ENCODE measurements around the gene ARMC5. TPM values are rescaled to one million over a fixed set of nuclear protein-coding genes. Genes with fewer than 3 reads are reported as not detected.

Gene ARMC5
- total RNA-seq, 1 experiment from 2014 or later = 18.6 TPM

DNA sequence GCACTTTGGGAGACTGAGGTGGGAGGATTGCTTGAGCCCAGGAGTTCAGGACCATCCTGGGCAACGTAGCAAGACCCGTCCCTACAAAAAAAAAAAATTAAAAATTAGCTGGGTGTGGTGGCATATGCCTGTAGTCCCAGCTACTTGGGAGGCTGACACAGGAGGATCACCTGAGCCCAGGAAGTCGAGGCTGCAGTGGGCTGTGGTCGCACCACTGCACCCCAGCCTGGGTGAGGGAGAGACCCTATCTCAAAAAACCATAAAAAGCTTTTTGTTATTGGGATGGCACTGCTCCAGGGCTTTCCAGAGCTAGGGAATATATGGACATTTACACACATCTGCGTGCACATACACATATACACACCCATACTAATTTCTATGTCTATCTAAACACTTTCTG lies 8.1 kb upstream of the ARMC5 start:
- Histone ChIP-seq H2AFZ (no peak overlapping the region), H3K4me2 (no peak overlapping the region), H3F3A (ENCODE audit: insufficient read depth, low read depth) (peaks cover 26% of the 10 kb centered on the region), H4K20me1 (ENCODE audit: insufficient read depth) (peaks cover 6% of the 10 kb centered on the region; the same call in 1 of the 2 replicates), H3K9me2 (ENCODE audit: insufficient read depth) (no peaks in the 10 kb centered on the region), H3K36me3 (ENCODE audit: low read depth) (no peaks in the 10 kb centered on the region), H3K4me1 (replicated peaks; ENCODE audit: insufficient read depth) (peaks cover 46% of the 10 kb centered on the region), H3K79me2 (ENCODE audit: low read depth) (peaks cover 14% of the 10 kb centered on the region), H3K27ac (no peak overlapping the region), H3K27me3 (ENCODE audit: insufficient read depth, low read depth) (no peaks in the 10 kb centered on the region), H3K9me3 (ENCODE audit: insufficient read depth, low read depth) (no peaks in the 10 kb centered on the region), H3K4me3 (no peak overlapping the region)
- TF ChIP-seq EZH2 (IDR thresholded peaks at IDR 0.05; ENCODE audit: low read depth) (no peak), CTCF (conservative IDR thresholded peaks at IDR 0.05) (no peak)
- ChIA-PET CTCF (interaction anchor here (0.5 to 0.6 kb wide), 4 partner anchors 8 to 528 kb away, joined by 3 to 9 read pairs (median 4); partner anchors contain the start of gene FBXL19), POLR2A (ENCODE audit: unreplicated experiment) (interaction anchor here (0.6 to 0.8 kb wide), 4 partner anchors 65 to 469 kb away, joined by 3 to 4 read pairs (median 3); no protein-coding TSS in a partner anchor)
- intact Hi-C loops (cut with micrococcal nuclease; ENCODE audit: unreplicated experiment) = loop anchor here (5.0 to 10.0 kb wide), 3 partner anchors 64 to 796 kb away; partner anchors contain the start of genes FBRS, PRR14 and SETD1A
- BruUV-seq (replicated peaks) = no TSS peak
- no peak for DNase-seq

GRCh38 chr16:31451681-31452351 lies 7.5 kb upstream of the ARMC5 start:
- no peak overlapping the region for H3K4me3 ChIP-seq
- no peaks in the 10 kb centered on the region for H3K36me3 ChIP-seq (ENCODE audit: low read depth)
- no peaks in the 10 kb centered on the region for H3K9me2 ChIP-seq (ENCODE audit: insufficient read depth)
- CTCF ChIA-PET = interaction anchor here (0.5 to 0.6 kb wide), 5 partner anchors 8 to 528 kb away, joined by 3 to 9 read pairs (median 4); partner anchors contain the start of gene FBXL19
- H3K27me3 ChIP-seq (ENCODE audit: insufficient read depth, low read depth) = no peaks in the 10 kb centered on the region
- peaks cover 9% of the 10 kb centered on the region for H4K20me1 ChIP-seq (ENCODE audit: insufficient read depth)
- H3K4me1 ChIP-seq (replicated peaks; ENCODE audit: insufficient read depth) = peaks cover 49% of the 10 kb centered on the region
- POLR2A ChIA-PET (ENCODE audit: unreplicated experiment) = interaction anchor here (0.6 to 0.8 kb wide), 6 partner anchors 65 to 493 kb away, joined by 3 to 43 read pairs (median 3); no protein-coding TSS in a partner anchor
- H3K4me2 ChIP-seq = no peak overlapping the region
- H3K9me3 ChIP-seq (ENCODE audit: insufficient read depth, low read depth) = no peaks in the 10 kb centered on the region
- intact Hi-C loops (cut with micrococcal nuclease; ENCODE audit: unreplicated experiment) = loop anchor here (2.0 to 10.0 kb wide), 4 partner anchors 65 to 797 kb away; partner anchors contain the start of genes FBRS, PRR14 and SETD1A
- TF ChIP-seq CTCF (conservative IDR thresholded peaks at IDR 0.05) (peak; percentile 66; the same call in 1 of the 2 replicates), EZH2 (IDR thresholded peaks at IDR 0.05; ENCODE audit: low read depth) (no peak)
- BruUV-seq (replicated peaks) = no TSS peak
- peak; percentile 44 to 57 for DNase-seq
- peak overlapping the region; percentile 75; the same call in 1 of the 2 replicates for H3K27ac ChIP-seq
- peaks cover 19% of the 10 kb centered on the region for H3K79me2 ChIP-seq (ENCODE audit: low read depth)
- H3F3A ChIP-seq (ENCODE audit: insufficient read depth, low read depth) = peaks cover 26% of the 10 kb centered on the region
- H2AFZ ChIP-seq = no peak overlapping the region

DNA sequence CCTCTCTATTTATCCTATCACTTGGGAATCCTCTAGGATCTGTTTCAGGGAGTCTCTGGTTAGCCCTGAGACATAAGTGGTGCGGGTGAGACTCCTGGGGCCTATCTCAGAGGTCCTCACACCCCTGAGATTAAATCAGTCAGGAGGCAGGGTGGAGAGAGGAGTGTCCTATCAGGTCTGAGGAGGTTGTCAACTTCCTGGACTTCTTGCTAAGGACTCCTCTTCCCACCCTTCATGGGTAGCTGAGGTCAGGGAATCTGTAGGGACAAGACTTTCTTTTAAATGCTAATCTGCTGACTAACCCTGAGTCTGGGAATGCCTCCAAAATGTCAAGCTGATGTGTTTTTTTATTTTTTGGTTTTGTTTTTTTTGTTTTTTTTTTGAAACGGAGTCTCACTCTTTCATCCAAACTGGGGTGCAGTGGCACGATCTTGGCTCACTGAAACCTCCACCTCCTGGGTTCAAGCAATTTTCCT lies 6.6 kb upstream of the ARMC5 start:
- intact Hi-C loops (cut with micrococcal nuclease; ENCODE audit: unreplicated experiment) = loop anchor here (2.0 to 10.0 kb wide), 4 partner anchors 65 to 798 kb away; partner anchors contain the start of genes FBRS, PRR14 and SETD1A
- Histone ChIP-seq H3K27ac (peak overlapping the region; percentile 75), H2AFZ (no peak overlapping the region), H3F3A (ENCODE audit: insufficient read depth, low read depth) (peaks cover 31% of the 10 kb centered on the region), H3K4me3 (no peak overlapping the region), H3K4me2 (peak overlapping the region; percentile 60), H3K9me3 (ENCODE audit: insufficient read depth, low read depth) (no peaks in the 10 kb centered on the region), H3K4me1 (replicated peaks; ENCODE audit: insufficient read depth) (peaks cover 57% of the 10 kb centered on the region), H3K27me3 (ENCODE audit: insufficient read depth, low read depth) (no peaks in the 10 kb centered on the region), H4K20me1 (ENCODE audit: insufficient read depth) (peaks cover 18% of the 10 kb centered on the region), H3K79me2 (ENCODE audit: low read depth) (peaks cover 28% of the 10 kb centered on the region), H3K9me2 (ENCODE audit: insufficient read depth) (no peaks in the 10 kb centered on the region), H3K36me3 (ENCODE audit: low read depth) (no peaks in the 10 kb centered on the region)
- DNase-seq = peak; percentile 58 to 77
- POLR2A ChIA-PET (ENCODE audit: unreplicated experiment) = interaction anchor here (0.6 to 1.0 kb wide), 7 partner anchors 30 to 943 kb away, joined by 3 to 50 read pairs (median 4); partner anchors contain the start of gene RUSF1
- TF ChIP-seq CTCF (conservative IDR thresholded peaks at IDR 0.05) = no peak
- TF ChIP-seq EZH2 (IDR thresholded peaks at IDR 0.05; ENCODE audit: low read depth) = no peak
- no TSS peak for BruUV-seq (replicated peaks)
- CTCF ChIA-PET = interaction anchor here (0.6 to 1.9 kb wide), 5 partner anchors 9 to 251 kb away, joined by 3 to 16 read pairs (median 7); partner anchors contain the start of gene ZNF843
